ENCODE measurements around the gene FOXM1. TPM values are rescaled to one million over a fixed set of nuclear protein-coding genes. Genes with fewer than 3 reads are reported as not detected.
"Not testable (repeated sequence)": the region's sequence is repeated elsewhere in the genome, so short reads cannot be mapped to it uniquely, and the experiment has no call there.

The FOXM1 gene
- total RNA-seq, 1 donor from 2014 or later, result 38.2 TPM

GRCh38 chr12:2864198-2864597 is 12.8 kb downstream of the FOXM1 start:
- Mint-ChIP-seq H3K36me3 (peaks cover 54% of the 10 kb centered on the region), H3K4me1 (no peaks in the 10 kb centered on the region), H3K27me3 (ENCODE audit: insufficient read depth, low read depth) (peaks cover 2% of the 10 kb centered on the region), H3K4me3 (no peak overlapping the region), H3K27ac (no peak overlapping the region), H3K9me3 (no peaks in the 10 kb centered on the region)
- Histone ChIP-seq H3K4me2 (no peak overlapping the region), H2AFZ (replicated peaks) (no peak overlapping the region), H3K9me3 (ENCODE audit: low read depth) (no peaks in the 10 kb centered on the region), H3K27ac (no peak overlapping the region), H3K4me3 (no peak overlapping the region), H3F3A (ENCODE audit: low read depth) (peaks cover 14% of the 10 kb centered on the region), H3K27me3 (no peaks in the 10 kb centered on the region), H3K36me3 (peaks cover 15% of the 10 kb centered on the region), H4K20me1 (ENCODE audit: low read depth) (no peaks in the 10 kb centered on the region), H3K4me1 (no peaks in the 10 kb centered on the region), H3K79me2 (ENCODE audit: low read depth) (no peaks in the 10 kb centered on the region), H3K9ac (no peak overlapping the region)
- no peak for DNase-seq (ENCODE audit: low spot score)
- TF ChIP-seq, protein P1, sequence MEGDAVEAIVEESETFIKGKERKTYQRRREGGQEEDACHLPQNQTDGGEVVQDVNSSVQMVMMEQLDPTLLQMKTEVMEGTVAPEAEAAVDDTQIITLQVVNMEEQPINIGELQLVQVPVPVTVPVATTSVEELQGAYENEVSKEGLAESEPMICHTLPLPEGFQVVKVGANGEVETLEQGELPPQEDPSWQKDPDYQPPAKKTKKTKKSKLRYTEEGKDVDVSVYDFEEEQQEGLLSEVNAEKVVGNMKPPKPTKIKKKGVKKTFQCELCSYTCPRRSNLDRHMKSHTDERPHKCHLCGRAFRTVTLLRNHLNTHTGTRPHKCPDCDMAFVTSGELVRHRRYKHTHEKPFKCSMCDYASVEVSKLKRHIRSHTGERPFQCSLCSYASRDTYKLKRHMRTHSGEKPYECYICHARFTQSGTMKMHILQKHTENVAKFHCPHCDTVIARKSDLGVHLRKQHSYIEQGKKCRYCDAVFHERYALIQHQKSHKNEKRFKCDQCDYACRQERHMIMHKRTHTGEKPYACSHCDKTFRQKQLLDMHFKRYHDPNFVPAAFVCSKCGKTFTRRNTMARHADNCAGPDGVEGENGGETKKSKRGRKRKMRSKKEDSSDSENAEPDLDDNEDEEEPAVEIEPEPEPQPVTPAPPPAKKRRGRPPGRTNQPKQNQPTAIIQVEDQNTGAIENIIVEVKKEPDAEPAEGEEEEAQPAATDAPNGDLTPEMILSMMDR (IDR thresholded peaks at IDR 0.05), result no peak
- no peak for TF ChIP-seq EZH2 (IDR thresholded peaks at IDR 0.05)
- TF ChIP-seq EZH2phosphoT487 (IDR thresholded peaks at IDR 0.05), result no peak

DNA sequence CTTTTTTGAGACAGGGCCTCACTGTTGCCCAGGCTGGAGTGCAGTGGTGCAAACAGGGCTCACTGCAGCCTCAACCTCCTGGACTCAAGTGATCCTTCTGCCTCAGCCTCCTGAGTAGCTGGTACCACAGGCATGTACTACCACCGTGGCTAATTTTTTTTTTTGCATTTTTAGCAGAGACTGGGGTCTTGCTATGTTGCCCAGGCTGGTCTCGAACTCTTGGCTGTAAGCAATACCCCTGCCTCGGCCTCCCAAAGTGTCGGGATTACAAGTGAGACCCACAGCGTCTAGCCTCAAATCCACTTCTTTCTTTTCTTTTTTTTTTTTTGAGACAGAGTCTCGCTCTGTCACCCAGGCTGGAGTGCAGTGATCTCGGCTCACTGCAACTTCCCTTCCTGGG is 13.6 kb downstream of the FOXM1 start:
- not testable (repeated sequence) for H3K27ac ChIP-seq; H3K27me3 Mint-ChIP-seq (ENCODE audit: insufficient read depth, low read depth); H3K4me2 ChIP-seq; H3K9ac ChIP-seq; H3K4me1 ChIP-seq; H4K20me1 ChIP-seq (ENCODE audit: low read depth); H3K9me3 ChIP-seq (ENCODE audit: low read depth); H3K4me3 ChIP-seq; H3K27ac Mint-ChIP-seq; H3K79me2 ChIP-seq (ENCODE audit: low read depth); H3K9me3 Mint-ChIP-seq; DNase-seq (ENCODE audit: low spot score); H3K27me3 ChIP-seq; H3K4me1 Mint-ChIP-seq; H3K4me3 Mint-ChIP-seq; H2AFZ ChIP-seq (replicated peaks)
- Histone ChIP-seq H3K36me3 (peaks cover 15% of the 10 kb centered on the region), H3F3A (ENCODE audit: low read depth) (peaks cover 20% of the 10 kb centered on the region)
- H3K36me3 Mint-ChIP-seq, result peaks cover 56% of the 10 kb centered on the region

- H3K9me3 Mint-ChIP-seq, result no peaks in the 10 kb centered on the region
- Histone ChIP-seq H3F3A (ENCODE audit: low read depth) (peaks cover 25% of the 10 kb centered on the region), H3K36me3 (peaks cover 15% of the 10 kb centered on the region), H3K4me2 (no peak overlapping the region), H3K27ac (no peak overlapping the region), H3K9me3 (ENCODE audit: low read depth) (no peaks in the 10 kb centered on the region), H2AFZ (replicated peaks) (no peak overlapping the region), H3K4me3 (no peak overlapping the region), H3K9ac (no peak overlapping the region), H4K20me1 (ENCODE audit: low read depth) (peaks cover 12% of the 10 kb centered on the region), H3K27me3 (no peaks in the 10 kb centered on the region), H3K79me2 (ENCODE audit: low read depth) (no peaks in the 10 kb centered on the region), H3K4me1 (peaks cover 10% of the 10 kb centered on the region)
- peaks cover 58% of the 10 kb centered on the region for H3K36me3 Mint-ChIP-seq
- TF ChIP-seq, protein P1 (IDR thresholded peaks at IDR 0.05), result no peak
- TF ChIP-seq EZH2phosphoT487 (IDR thresholded peaks at IDR 0.05) (no peak), EZH2 (IDR thresholded peaks at IDR 0.05) (no peak)
- peaks cover 2% of the 10 kb centered on the region for H3K27me3 Mint-ChIP-seq (ENCODE audit: insufficient read depth, low read depth)
- no peak overlapping the region for H3K27ac Mint-ChIP-seq
- no peak overlapping the region for H3K4me3 Mint-ChIP-seq
- H3K4me1 Mint-ChIP-seq, result no peaks in the 10 kb centered on the region
- no peak for DNase-seq (ENCODE audit: low spot score)
These were observed 14.1 kb downstream of the FOXM1 start for GRCh38 chr12:2862876-2863275.

DNA sequence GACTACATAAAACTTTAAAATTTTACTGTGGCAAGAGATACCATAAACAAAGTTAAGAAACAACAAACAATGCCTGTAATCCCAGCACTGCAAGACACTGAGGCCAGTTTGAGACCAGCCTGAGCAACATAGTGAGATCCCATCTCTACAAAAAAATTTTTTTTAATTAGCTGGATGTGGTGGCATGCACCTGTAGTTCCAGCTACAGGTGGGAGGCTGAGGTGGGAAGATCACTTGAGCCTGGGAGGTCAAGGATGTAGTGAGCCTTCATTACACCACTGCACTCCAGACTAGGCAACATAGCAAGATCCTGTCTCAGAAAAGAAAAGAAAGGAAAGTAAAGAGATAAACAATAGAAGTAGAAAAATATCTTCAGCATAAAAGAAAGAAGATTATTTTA is 16.8 kb downstream of the FOXM1 start:
- Histone ChIP-seq H3K27me3 (no peaks in the 10 kb centered on the region), H3K79me2 (ENCODE audit: low read depth) (no peaks in the 10 kb centered on the region), H2AFZ (replicated peaks) (no peak overlapping the region), H3F3A (ENCODE audit: low read depth) (peaks cover 36% of the 10 kb centered on the region), H4K20me1 (ENCODE audit: low read depth) (peaks cover 25% of the 10 kb centered on the region), H3K4me3 (no peak overlapping the region), H3K4me2 (no peak overlapping the region), H3K36me3 (peaks cover 15% of the 10 kb centered on the region), H3K9ac (no peak overlapping the region), H3K27ac (no peak overlapping the region), H3K4me1 (peaks cover 25% of the 10 kb centered on the region), H3K9me3 (ENCODE audit: low read depth) (no peaks in the 10 kb centered on the region)
- Mint-ChIP-seq H3K4me3 (no peak overlapping the region), H3K27me3 (ENCODE audit: insufficient read depth, low read depth) (peaks cover 7% of the 10 kb centered on the region), H3K4me1 (peaks cover 13% of the 10 kb centered on the region), H3K27ac (no peak overlapping the region), H3K36me3 (peaks cover 44% of the 10 kb centered on the region), H3K9me3 (no peaks in the 10 kb centered on the region)
- no peak for DNase-seq (ENCODE audit: low spot score)
- TF ChIP-seq EZH2 (IDR thresholded peaks at IDR 0.05), result no peak
- TF ChIP-seq, protein P1 (IDR thresholded peaks at IDR 0.05), result no peak
- no peak for TF ChIP-seq EZH2phosphoT487 (IDR thresholded peaks at IDR 0.05)
